Measurements from ENCODE around the gene CDYL.

CDYL gene, protein sequence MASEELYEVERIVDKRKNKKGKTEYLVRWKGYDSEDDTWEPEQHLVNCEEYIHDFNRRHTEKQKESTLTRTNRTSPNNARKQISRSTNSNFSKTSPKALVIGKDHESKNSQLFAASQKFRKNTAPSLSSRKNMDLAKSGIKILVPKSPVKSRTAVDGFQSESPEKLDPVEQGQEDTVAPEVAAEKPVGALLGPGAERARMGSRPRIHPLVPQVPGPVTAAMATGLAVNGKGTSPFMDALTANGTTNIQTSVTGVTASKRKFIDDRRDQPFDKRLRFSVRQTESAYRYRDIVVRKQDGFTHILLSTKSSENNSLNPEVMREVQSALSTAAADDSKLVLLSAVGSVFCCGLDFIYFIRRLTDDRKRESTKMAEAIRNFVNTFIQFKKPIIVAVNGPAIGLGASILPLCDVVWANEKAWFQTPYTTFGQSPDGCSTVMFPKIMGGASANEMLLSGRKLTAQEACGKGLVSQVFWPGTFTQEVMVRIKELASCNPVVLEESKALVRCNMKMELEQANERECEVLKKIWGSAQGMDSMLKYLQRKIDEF

DNA sequence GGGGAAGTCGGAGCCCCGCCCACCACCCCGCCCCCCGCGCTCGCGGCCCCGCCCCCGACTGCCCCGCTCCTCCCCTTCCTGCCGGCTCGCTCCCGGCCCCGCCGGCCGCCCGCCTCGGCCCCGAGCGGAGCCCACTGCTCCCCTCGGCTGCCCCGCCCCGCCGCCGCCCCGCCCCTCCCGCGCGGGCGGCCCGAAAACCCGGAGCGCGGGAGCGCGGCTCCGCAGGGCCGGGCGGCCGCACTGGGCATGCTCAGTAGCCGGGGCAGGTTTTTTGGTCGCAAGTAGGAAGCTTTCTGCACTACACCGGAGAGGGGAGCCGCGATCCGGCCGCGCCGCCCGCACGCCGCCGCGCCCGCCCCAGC lies at the start of gene CDYL:
TSS of gene CDYL (plus strand) at position 274 of the 362 bp plus-strand sequence. CDS start 380 bp downstream, outside the sequence.
- DNase-seq: peak; percentile 88

DNA sequence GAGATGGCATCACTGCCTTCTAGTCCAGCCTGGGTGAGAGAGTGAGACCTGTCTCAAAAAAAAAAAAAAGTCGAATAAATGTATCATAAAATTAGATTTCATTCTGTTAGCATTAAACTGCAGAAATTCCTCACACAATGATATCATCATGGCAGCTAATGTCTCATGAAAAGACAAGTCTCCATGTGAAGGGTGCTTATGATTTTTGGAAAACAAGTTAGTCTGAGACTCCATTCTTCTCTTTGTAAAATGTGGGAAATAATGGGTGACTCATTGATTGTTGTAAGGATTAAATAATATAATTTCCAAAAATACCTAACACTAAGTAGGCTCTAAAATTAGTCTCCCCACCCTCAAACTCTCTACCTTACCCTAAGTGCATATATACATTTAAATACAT lies 49.6 kb upstream of the CDYL start:
- DNase-seq: no peak

DNA sequence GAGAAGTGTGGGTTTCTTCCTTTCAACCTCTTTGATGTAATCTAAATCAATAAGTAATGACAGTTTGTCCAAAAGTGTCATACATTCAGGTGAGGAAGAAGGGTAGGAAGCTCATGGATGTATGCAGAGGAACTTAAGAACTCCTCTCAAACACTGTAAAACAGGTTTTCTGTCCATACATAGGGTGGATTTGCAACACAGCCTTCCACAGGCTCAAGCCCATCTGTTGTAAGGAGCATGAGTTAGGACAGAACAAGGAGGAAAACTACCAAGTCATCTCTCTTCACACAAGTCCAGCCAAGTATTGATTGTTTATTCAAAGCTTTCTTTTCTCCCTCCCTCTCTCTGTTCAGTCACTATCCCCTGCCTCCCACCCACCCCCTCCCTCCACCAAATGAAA lies 49.0 kb upstream of the CDYL start:
- no peak for DNase-seq

DNA sequence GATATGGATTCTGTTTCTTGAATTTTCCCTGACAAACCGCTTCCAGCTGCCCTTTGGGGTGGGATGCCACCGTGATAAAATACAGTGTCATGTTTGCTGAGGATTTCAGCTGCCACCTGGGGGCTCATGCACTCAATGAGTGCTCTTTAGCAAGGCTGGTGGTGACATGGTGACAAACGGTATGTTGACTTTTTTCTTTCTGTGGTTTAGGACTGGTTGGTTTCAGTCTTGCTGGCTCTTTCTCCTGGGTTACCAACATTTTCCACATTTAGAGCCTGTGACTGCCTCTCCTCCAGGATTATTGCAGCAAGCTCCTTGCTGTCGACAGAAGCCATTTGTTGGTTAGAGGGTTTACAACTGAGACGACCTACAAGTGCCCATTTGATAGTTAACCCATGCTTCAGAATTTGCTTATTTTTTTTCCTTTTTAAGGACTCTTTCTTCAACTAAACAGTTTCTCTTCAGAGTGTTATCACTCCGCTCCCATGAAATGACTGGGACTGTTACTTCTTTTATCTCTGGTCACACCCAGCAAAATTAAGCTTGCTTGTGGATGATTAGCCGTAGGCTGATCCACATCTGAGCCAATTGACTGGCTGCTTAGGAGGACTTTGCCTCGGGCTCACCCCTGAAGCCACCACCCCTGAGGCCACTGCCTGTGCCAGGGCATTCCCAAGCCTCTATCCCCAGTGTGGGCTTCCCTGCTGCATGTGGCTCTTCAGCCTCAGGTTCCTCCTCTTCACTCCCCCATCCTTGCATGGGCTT lies 48.4 kb upstream of the CDYL start:
- no peak for DNase-seq

DNA sequence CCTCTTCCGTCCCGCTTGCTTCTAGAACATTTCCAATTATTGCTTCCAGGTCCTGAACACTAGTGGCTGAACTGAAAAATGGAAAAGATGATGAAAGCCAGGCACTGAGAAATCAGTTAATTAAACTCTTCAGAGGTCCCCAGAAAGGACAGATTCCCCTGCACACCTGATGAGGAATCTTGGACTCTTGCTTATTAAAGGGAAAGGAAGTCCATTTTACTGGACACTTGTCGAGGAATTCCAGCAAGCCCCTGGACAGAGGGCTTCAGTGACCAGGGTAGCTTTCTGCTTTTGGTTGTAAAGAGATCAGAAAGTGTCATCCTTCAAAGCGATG lies 47.8 kb upstream of the CDYL start:
- DNase-seq: no peak

DNA sequence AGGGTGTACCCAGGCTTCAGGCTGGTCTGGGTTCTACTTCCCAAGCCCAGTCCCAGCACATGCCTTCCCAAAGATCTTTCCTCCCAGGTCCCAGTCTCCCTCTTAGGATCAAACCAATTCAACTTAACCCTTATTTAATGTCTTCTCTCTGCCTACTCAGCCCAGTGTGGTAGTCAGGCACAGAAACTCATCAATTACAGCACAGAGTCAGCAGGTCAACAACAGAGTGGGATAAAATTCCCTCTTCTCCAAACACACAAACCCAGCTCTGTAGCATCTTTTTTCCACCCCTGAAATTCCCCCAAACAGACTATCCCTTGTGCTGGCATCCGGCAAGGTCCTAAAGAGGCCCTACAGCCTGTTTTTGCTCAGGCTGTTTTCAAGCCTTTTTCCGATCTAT lies 47.3 kb upstream of the CDYL start:
- DNase-seq: no peak

DNA sequence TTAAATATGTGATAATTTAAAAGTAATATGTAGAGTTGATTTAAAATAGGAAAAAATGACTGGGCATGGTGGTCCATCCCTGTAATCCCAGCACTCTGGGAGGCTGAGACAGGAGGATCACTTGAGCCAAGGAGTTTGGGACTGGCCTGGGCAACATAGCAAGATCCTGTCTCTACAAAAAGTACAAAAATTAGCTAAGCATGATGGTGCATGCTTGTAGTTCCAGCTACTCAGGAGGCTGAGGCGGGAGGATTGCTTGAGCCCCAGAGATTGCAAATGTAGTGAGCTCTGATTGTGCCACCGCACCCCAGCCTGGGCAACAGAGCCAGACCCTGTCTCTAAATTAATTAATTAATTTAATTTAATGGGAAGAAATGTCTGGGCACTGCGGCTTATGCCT lies 44.2 kb upstream of the CDYL start:
- no peak for DNase-seq

DNA sequence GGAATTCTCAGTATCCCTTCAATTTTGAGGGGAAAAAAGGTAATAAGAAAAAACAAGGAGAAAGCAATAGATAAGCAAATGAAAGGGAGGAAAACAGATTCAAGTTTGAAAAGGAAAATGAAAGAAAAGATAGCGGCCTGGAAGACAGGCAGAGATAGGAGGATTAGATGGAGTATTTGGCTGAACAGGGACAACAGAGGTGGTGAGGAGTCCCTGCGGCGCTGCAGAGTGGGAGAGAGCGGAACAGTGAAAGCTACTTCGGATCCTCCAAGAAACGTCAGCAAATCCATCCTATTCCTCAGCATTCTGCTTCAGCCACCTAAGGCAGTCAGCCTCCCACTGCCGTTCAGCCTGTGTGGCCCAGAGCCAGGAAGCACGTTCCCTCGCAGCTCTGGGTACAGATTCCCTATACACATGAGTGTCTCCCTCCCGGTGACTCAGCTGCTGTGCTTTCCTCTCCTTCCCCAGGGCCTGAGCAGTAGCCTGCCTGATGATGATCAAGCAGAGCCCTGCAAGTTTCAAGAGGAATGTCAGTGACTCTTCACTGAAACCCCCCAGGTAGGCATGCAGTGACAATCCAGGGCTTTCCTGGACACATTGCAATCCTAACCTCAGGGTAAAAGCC lies 43.4 kb upstream of the CDYL start:
- DNase-seq: no peak

DNA sequence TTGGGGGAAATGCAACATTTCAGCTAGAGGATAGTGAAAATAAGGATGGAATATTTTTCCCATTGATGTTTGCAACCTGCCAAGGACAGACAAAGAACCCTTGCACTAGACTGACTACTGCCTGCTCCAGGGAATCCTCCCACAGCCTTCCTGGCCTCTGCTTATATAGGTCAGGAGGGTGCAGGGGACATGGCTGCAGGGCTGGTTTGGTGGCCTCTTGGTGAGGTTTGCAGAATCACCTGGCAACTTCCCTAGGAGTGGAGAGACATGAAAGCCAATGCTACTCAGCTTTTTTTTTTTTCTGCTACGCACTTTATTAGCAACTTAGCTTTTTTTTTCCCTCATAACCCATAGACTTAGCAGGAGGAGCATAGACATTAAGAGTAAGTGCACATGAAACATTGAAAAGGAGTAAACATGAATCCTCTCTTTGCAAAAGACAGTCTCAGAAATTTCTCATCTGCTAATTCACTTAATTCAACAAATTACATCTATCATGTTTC lies 39.8 kb upstream of the CDYL start:
- DNase-seq: no peak

DNA sequence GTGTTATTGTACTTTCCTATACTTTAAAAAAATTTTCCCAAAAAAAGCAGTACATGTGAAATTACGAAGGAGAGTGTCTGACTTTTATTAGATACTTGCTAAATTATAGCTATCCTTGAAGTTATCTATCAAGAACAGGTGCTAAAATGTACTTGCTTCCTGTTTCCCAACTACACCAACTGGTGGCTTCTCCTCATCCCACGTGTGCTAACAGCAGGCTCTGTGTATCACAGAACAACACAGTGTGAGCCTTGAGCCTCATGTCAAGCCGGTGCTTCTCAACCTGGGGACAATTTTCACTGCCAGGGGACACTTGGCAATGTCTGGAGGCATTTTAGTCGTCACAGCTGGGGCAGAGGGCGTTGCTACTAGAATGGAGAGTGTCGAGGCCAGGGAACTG lies 36.2 kb upstream of the CDYL start:
- DNase-seq: no peak

DNA sequence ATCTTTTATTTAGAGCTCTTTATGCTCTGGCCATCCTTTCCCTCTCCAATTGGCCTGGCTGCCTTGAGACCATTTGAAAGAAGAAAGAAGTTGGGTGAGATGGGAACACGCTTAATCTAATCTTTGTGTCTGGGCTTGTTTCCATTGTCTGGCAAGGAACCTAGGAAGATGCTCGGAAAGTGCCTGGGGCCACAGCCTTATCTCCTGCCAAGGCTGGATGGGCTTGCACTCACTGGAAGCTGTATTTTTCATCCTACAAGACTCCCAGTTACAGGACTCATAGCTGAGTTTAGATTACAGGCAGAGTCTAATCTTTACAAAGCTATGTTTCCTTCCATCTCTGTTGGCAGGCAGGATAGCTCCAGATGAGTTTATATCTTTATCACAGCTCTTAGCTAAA lies 33.1 kb upstream of the CDYL start:
- no peak for DNase-seq

DNA sequence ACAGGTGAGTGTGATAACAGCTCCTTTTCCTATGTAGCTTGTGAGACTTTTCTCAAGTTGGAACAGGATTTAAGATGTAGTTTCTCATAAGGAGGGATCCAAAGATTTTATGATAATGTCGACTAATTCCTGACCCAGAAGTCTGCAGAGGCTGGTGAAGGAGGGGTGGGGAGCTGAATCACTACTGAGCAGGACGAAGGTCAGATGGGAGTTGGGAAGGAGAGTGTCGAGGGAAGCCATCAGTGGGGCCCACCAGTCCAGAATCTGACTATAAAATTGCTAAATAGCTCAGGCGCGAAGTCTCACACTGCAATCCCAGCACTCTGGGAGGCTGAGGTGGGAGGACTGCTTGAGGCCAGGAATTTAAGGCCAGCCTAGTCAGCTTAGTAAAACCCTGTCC lies 32.3 kb upstream of the CDYL start:
- DNase-seq: no peak

DNA sequence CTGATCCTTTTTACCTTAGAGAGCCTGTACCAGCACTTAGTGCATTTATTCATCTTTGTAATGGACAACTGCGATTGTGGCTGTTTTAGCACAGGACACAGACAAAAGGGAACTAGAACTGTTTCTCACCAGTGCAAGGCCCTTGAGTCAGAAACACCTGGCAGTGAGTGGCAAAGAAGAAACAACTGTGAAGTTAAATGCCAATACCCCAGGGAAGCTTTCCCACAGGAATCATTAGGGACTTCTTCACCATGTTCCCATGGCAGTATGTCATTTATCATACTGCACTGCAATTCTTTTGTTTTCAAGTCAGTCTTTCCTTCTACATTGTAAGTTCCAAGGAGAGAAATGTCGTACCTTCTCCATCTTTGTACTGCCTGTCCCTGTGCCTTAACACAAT lies 28.6 kb upstream of the CDYL start:
- DNase-seq: no peak

DNA sequence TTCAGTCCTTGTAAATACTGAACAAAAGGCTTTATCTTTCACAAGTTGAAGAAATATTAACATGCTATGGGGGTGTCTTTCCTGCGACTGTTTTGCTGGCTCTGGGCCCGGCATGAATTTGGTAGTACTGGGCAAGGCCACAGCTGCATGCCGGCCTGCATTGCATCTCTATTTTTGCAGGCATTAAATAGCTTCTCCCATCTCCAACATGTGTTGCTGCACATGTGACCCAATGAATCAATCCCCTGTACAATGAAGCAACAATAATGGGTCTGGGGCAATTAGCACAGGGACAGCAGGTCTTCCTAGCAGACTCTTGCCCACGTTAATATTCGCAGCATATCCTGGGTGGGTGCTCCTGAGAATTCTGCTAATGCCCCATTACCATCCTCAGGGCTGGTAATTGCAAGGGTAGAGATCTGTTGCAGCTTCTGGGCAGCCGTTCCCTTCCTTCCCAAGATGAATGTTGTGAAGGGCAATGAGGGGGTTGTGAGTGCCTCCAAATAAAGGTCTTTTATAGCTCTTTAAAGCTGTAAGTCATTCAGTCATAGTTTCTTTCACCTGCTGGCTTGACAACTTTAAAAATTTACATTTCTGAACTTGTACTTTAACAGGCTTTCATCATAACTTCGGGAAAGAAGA lies 24.3 kb upstream of the CDYL start:
- no peak for DNase-seq

DNA sequence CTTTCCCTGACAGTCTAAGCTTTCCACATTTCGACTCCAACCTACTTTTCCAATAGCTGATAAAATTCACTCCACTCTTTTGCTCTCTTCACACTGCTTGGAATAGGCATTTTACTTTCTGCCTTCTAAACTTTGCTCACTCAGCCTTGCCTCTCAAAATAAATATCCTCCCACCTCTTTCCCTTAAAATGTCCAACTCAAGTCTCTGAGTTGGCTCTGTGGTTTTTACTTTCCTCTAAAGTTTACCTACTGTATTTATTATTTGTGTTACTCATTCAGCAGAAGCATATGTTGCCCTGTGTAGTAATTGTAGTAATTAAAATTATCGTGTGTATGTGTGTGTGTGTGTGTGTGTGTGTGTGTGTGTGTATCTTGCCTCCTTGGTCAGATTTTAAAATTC lies 20.0 kb upstream of the CDYL start:
- DNase-seq: no peak

DNA sequence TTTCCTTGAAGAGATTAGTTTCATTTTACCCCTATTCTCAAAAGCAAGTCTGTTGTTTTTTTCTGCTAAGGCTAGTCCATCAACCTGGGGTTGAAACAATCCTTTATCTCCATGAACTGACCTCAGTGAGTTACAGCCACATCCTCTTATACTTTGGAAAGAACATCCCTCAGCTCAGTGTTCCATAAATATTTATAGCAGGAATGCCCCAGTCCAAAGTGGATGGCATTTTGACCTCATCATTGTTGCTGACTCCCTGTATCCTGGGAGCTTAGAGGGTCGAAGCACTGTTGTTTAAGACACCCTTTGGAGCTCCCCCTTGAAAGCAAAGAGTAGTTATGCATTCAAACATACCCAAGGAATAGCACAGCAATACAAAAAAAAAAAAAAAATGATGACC lies 16.2 kb upstream of the CDYL start:
- DNase-seq: no peak

DNA sequence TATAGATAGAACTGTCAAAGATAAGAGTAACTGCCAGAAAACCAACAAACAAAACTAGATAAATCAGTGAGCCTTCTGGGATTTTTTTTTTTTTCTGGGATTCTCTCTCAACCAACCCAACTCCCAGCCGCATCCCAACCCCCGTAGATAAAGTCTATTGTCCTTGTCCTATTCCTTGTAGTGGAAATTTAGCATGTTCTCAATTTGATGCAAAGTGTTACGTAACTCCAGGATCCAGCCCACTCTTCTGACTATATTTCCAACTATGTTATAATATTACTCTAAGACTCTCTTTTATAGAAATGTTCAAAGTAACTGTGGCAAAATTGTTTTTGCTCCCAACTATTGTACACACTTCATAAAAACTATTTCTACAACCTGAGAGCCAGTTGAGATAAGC lies 15.4 kb upstream of the CDYL start:
- no peak for DNase-seq

DNA sequence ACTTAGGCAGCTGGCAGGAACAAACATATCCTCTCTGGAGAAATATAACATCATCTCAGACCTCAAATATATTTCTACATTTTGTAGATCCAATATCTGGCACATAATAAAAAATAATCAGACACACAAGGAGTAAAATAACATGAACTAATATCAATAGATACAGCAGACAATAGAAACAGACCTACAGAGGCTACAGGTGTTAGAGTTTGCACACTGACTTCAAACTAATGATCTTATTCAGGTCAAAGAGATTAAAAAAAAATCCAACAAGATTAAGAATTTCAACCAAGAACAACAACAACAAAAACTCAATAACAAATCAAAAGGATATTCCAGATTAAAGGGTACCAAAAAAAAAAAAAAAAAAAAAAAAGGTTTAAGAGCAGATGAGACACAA lies 13.9 kb upstream of the CDYL start:
- DNase-seq: no peak

DNA sequence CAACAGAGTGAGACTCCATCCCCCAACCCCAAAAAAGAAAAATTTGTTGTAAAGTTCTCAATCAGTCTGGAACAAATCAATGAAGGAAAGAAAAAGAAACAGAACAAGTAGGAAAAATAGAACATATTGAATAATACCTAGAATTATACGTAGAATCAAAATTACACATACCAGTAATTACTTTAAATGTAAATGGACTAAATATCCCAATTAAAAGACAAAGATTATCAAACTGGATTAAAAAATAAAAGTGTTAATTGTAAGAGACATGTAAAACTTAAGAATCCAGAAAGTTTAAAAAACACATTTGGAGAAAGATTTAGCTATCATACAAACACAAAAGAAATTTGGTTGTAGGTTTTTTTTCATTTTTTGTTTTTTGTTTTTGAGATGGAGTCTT lies 12.3 kb upstream of the CDYL start:
- DNase-seq: no peak

DNA sequence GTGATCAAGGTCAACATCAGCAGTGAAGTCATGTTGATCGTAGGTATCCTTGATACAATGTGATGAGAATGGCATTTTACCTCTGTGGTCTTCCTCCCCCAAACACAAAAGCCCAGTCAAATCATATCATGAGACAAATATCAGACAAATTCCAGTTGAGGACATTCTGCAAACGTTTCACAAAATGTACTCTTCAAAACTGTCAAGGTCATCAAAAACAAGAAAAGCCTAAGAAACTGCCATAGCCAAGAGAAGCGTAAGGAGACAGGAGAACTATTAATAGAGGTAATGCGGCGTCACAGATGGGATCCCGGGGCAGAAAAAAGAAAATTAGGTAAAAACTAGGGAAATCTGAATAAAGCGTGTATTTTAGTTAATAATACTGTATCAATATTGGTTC lies 7.4 kb upstream of the CDYL start:
- no peak for DNase-seq

DNA sequence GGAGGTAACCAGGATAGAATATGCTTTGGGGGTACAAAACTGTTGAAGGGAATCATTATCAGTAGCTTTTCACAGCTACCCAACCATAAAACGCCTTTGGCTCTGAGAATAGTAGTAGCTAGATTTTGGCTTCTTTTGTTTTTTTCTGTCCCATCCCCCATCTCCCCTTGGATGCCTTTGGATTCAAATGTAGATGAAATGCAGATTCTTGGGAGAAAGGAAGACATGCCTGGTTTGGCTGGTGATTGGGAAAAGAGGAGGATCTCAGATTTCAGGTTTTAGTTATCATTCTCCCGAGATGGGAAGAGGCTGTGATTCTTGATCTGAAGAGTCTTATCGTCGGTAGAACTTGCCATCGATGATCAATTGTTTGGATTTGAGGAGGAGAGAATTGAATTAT lies 3.5 kb upstream of the CDYL start:
- no peak for DNase-seq

DNA sequence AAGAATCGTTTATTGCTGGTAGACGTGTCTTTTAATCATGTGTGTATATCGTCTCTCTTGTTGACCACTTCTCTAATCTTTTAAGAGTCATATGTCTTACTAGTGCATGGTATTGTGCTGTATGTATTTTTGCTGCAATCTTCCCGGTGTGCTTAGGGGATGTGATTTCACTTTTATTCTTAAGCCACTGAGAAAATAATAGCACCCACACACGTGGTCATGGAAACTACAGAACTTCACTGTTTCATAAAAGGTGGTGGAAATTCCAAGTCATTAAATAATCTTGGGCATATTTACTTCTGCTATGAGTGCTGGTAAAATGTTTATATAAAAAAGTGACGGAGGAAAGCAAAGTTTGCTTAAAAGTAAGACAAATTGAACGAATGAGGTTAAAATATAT lies 3.0 kb upstream of the CDYL start:
- no peak for DNase-seq

DNA sequence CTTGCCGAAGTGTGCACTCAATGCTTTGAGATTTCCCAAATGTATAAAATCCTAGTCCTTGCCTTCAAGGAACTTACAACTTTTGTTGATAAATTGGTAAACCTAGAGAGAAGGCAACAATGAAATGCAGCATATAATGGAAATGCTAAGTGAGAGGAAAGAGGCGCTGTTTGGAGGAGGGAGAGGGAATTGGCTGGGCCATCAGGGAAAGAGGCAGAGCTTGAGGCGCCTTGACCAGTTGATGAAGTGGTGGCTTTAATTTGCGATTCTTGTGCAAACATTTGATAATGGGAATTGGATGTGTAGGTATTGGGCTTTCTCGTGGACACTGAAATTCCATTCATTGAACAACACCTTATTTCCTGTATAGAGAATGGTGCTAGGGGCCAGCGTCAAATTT lies 1.9 kb upstream of the CDYL start:
- no peak for DNase-seq

Measured in NCI-H774 (cell line).